Activated CD8-positive, alpha-beta T cell treated with anti-CD3 and anti-CD28 coated beads for 36 hours (primary cell): ENCODE results near the gene NAP1L4. TPM values are rescaled to one million over a fixed set of nuclear protein-coding genes. Genes with fewer than 3 reads are reported as not detected.

ENCODE experiments used
- ATAC-seq: fragments of 200-7000 bp; cut with Tn5 transposase; one replicate; pipeline ENCODE4 v1.10.0; 2021; ENCODE audit warnings: mild to moderate bottlenecking, moderate library complexity
- CTCF ChIA-PET: fragments of 350-600 bp; sonication (Branson Sonifier 250); formaldehyde crosslinking; loops from one replicate; lab custom pipeline; 2021; ENCODE audit warnings: antibody characterized with exemption; lab: Charles Lee
- POLR2A ChIA-PET: fragments of 350-600 bp; sonication (Branson Sonifier 250); formaldehyde crosslinking; loops from one replicate; lab custom pipeline; 2021; ENCODE audit warnings: antibody characterized with exemption; lab: Charles Lee
- DNase-seq: peaks from one replicate; pipeline ENCODE4 v3.0.0-alpha.2; 2020
- H3K27ac Mint-ChIP-seq: one replicate; pipeline ENCODE4 v1.8.0; 2021; ENCODE audit warnings: mild to moderate bottlenecking, mixed read lengths
- H3K27me3 Mint-ChIP-seq: one replicate; pipeline ENCODE4 v1.8.0; 2021; ENCODE audit warnings: mixed read lengths
- H3K36me3 Mint-ChIP-seq: one replicate; pipeline ENCODE4 v1.8.0; 2021; ENCODE audit warnings: low read depth, mixed read lengths
- H3K4me1 Mint-ChIP-seq: one replicate; pipeline ENCODE4 v1.8.0; 2021; ENCODE audit warnings: low read depth, mixed read lengths
- H3K4me3 Mint-ChIP-seq: one replicate; pipeline ENCODE4 v1.8.0; 2021; ENCODE audit warnings: mild to moderate bottlenecking, moderate library complexity, mixed read lengths
- H3K9me3 Mint-ChIP-seq: one replicate; pipeline ENCODE4 v1.8.0; 2021; ENCODE audit warnings: mixed read lengths
- CTCF ChIP-seq: fragments of 200-600 bp; IDR thresholded peaks from one replicate; pipeline ENCODE4 v1.8.0; 2022; ENCODE audit warnings: antibody characterized with exemption, mild to moderate bottlenecking
- intact Hi-C: fragments of 100-400 bp; cut with micrococcal nuclease; formaldehyde crosslinking; loops from one replicate; pipeline ENCODE4 v1.10.0; 2022
- total RNA-seq, 2 experiments: library from RNA; stranded (reverse); gene quantifications; one replicate each; pipeline ENCODE4 v1.2.3, GENCODE V29; 2021

The NAP1L4 gene
- total RNA-seq, 2 experiments from 2014 or later = 212 to 223 TPM

DNA sequence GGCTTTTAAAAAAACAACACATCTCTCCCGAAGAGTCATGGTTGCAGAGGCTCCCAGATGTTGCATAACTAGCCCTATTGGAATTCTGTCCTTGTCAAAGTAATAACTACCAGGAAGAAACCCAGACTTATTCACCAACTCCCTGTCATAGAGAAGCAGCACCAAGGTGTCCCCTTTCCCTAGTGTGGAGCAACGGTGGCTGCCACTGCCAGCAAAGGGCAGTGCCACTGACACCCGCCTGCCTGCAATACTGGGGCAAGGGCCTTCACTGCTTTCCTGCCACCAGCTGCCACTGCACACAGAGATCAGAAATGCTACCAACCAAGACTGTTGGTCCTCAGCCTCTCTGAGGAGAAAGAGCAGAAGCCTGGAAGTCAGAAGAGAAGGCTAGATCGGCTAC is 27.3 kb downstream of the NAP1L4 start:
- peaks cover 78% of the 10 kb centered on the region for H3K36me3 Mint-ChIP-seq
- H3K4me3 Mint-ChIP-seq = no peak overlapping the region
- no peak for DNase-seq
- CTCF ChIA-PET = interaction anchor here (1.5 kb wide), 1 partner anchor 11 kb away, joined by 5 read pairs; no protein-coding TSS in a partner anchor
- H3K9me3 Mint-ChIP-seq = no peaks in the 10 kb centered on the region
- H3K27me3 Mint-ChIP-seq = no peaks in the 10 kb centered on the region
- POLR2A ChIA-PET = interaction anchor here (0.7 to 1.0 kb wide), 2 partner anchors 11 to 17 kb away, joined by 3 read pairs; no protein-coding TSS in a partner anchor
- ATAC-seq = no peak
- intact Hi-C loops = no loop called here
- peaks cover 36% of the 10 kb centered on the region for H3K4me1 Mint-ChIP-seq
- no peak for TF ChIP-seq CTCF
- H3K27ac Mint-ChIP-seq = no peak overlapping the region

DNA sequence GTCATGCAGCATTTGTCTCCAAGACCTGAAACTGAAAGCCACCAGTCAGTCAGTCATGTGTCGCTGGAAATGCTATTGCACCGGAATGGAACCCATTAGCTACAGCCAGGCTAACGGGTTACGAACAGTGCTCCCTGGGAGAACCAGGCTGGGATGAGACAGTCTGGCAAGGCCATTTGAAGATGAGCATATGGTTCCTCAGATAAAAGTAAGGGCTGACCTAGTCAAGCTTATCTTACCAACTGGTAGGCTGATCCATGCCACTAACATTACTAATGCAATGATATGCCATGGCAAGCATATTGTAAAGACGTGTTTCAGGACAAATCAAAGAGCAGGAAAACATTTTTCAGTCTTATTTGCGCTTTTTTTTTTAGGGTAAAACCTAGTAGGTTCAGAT is 28.4 kb downstream of the NAP1L4 start:
- intact Hi-C loops = no loop called here
- Mint-ChIP-seq H3K9me3 (no peaks in the 10 kb centered on the region), H3K4me3 (no peak overlapping the region), H3K27me3 (no peaks in the 10 kb centered on the region), H3K4me1 (peaks cover 36% of the 10 kb centered on the region), H3K27ac (peak overlapping the region; percentile 61), H3K36me3 (peaks cover 81% of the 10 kb centered on the region)
- DNase-seq (no peak), ATAC-seq (no peak)
- ChIA-PET CTCF (interaction anchor here (0.7 to 1.6 kb wide), 2 partner anchors 11 to 58 kb away, joined by 3 to 4 read pairs; no protein-coding TSS in a partner anchor), POLR2A (interaction anchor here (1.0 kb wide), 1 partner anchor 74 kb away, joined by 3 read pairs; no protein-coding TSS in a partner anchor)
- no peak for TF ChIP-seq CTCF

DNA sequence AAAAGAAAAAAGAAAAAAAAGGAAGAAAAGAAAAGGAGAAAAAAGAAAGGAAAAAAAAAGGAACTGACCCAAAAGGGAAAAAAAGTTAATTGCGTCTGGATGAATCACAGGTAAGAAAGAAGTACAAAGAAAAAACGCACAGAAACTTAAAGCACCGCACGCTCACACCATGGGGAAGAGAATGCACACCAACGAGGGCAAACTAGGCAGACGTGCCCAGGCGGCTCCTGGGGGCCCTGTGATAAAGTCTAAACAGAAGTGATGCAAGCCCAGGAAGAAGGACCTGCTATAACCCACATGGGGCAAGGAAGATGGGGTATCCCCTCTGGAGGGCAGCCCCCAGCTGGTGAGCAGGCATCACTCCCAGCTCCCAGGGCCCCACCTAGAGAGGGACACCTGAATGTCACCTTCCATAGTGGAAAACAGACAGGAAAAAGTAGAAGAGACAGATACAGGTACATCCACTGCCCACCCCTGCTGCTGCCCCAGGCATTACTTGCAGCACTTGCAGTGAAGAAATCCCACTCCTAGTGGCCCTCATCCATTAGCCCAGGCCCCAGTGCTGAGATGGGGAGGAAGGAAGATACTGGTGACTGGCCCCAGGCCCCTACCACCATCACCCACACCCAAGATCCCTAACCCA is 28.9 kb downstream of the NAP1L4 start:
- ATAC-seq (no peak), DNase-seq (no peak)
- CTCF ChIA-PET = interaction anchor here (0.7 to 1.6 kb wide), 2 partner anchors 12 to 58 kb away, joined by 3 to 4 read pairs; no protein-coding TSS in a partner anchor
- Mint-ChIP-seq H3K4me1 (peaks cover 36% of the 10 kb centered on the region), H3K9me3 (no peaks in the 10 kb centered on the region), H3K4me3 (no peak overlapping the region), H3K27ac (peak overlapping the region; percentile 61), H3K36me3 (peaks cover 82% of the 10 kb centered on the region), H3K27me3 (no peaks in the 10 kb centered on the region)
- intact Hi-C loops = no loop called here
- POLR2A ChIA-PET = interaction anchor here (1.0 to 1.3 kb wide), 2 partner anchors 18 to 74 kb away, joined by 3 to 5 read pairs; no protein-coding TSS in a partner anchor
- no peak for TF ChIP-seq CTCF

- CTCF ChIA-PET = interaction anchor here (1.4 to 2.4 kb wide), 2 partner anchors 21 to 130 kb away, joined by 3 to 5 read pairs; no protein-coding TSS in a partner anchor
- ATAC-seq = no peak
- no peaks in the 10 kb centered on the region for H3K27me3 Mint-ChIP-seq
- H3K4me1 Mint-ChIP-seq = peaks cover 25% of the 10 kb centered on the region
- POLR2A ChIA-PET = interaction anchor here (1.9 to 2.2 kb wide), 2 partner anchors 18 to 20 kb away, joined by 5 to 8 read pairs; no protein-coding TSS in a partner anchor
- no peak overlapping the region for H3K4me3 Mint-ChIP-seq
- H3K9me3 Mint-ChIP-seq = no peaks in the 10 kb centered on the region
- peaks cover 74% of the 10 kb centered on the region for H3K36me3 Mint-ChIP-seq
- no peak for TF ChIP-seq CTCF
- H3K27ac Mint-ChIP-seq = peak overlapping the region; percentile 74
- intact Hi-C loops = no loop called here
- no peak for DNase-seq
These were observed 31.0 kb downstream of the NAP1L4 start for GRCh38 chr11:2961080-2961479.

DNA sequence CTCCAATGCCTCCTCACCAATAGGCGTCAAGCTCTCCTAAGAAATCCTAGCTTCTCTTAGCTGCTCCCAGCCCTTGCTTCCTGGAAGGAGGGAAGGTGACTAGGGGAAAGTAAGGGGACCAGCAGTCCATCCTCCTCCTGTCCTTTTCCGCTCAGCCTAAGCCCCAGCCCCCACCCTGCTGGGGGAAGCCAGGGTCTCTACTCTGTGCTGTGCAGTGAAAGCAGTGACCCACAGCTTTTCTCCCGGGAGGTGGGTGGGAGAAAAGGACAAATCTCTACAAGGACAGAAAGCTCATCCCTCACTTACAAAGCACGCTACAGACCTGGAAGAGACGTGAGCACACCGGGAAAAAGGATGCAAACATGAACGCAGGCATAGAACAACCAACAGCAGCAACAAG is 32.0 kb downstream of the NAP1L4 start:
- ATAC-seq = no peak
- CTCF ChIA-PET = interaction anchor here (2.4 kb wide), 1 partner anchor 131 kb away, joined by 5 read pairs; no protein-coding TSS in a partner anchor
- Mint-ChIP-seq H3K4me3 (no peak overlapping the region), H3K27me3 (no peaks in the 10 kb centered on the region), H3K4me1 (peaks cover 22% of the 10 kb centered on the region), H3K27ac (no peak overlapping the region), H3K36me3 (peaks cover 73% of the 10 kb centered on the region), H3K9me3 (no peaks in the 10 kb centered on the region)
- intact Hi-C loops = no loop called here
- POLR2A ChIA-PET = interaction anchor here (0.8 to 1.9 kb wide), 2 partner anchors 17 to 47 kb away, joined by 3 to 5 read pairs; no protein-coding TSS in a partner anchor
- no peak for TF ChIP-seq CTCF
- DNase-seq = no peak
